Progenitor cell of endocrine pancreas (in vitro differentiated cells): ENCODE data around the gene AFG3L2. TPM values are rescaled to one million over a fixed set of nuclear protein-coding genes. Genes with fewer than 3 reads are reported as not detected.

Experiments
- DNase-seq: peaks from one replicate; pipeline ENCODE4 v3.0.0; 2021; ENCODE audit warnings: low spot score; ENCODE audit not compliant: unreplicated experiment
- H3K27ac Mint-ChIP-seq: 2 replicates; pipeline ENCODE4 v1.8.0; 2021; ENCODE audit warnings: mild to moderate bottlenecking, moderate library complexity, mixed read lengths
- H3K27me3 Mint-ChIP-seq: 2 replicates; pipeline ENCODE4 v1.8.0; 2021; ENCODE audit warnings: mixed read lengths
- H3K36me3 Mint-ChIP-seq: 2 replicates; pipeline ENCODE4 v1.8.0; 2022; ENCODE audit warnings: mixed read lengths; ENCODE audit not compliant: insufficient read depth
- H3K4me1 Mint-ChIP-seq: 2 replicates; pipeline ENCODE4 v1.8.0; 2021; ENCODE audit warnings: low read depth, mixed read lengths
- H3K4me3 Mint-ChIP-seq: 2 replicates; pipeline ENCODE4 v1.8.0; 2021; ENCODE audit warnings: low read depth, mild to moderate bottlenecking, moderate library complexity, mixed read lengths
- H3K9me3 Mint-ChIP-seq: 2 replicates; pipeline ENCODE4 v1.8.0; 2021; ENCODE audit warnings: low read depth, mixed read lengths
- CTCF ChIP-seq: fragments of 200-600 bp; sonication (generic); IDR thresholded peaks from one replicate; pipeline ENCODE4 v1.5.0; 2021; ENCODE audit warnings: antibody characterized with exemption, mild to moderate bottlenecking; ENCODE audit not compliant: unreplicated experiment
- total RNA-seq: library from RNA; stranded (reverse); gene quantifications from 2 replicates; pipeline ENCODE4 v1.2.1, GENCODE V29; 2021

The AFG3L2 gene
- total RNA-seq, 1 donor from 2014 or later = 44.6 TPM

DNA sequence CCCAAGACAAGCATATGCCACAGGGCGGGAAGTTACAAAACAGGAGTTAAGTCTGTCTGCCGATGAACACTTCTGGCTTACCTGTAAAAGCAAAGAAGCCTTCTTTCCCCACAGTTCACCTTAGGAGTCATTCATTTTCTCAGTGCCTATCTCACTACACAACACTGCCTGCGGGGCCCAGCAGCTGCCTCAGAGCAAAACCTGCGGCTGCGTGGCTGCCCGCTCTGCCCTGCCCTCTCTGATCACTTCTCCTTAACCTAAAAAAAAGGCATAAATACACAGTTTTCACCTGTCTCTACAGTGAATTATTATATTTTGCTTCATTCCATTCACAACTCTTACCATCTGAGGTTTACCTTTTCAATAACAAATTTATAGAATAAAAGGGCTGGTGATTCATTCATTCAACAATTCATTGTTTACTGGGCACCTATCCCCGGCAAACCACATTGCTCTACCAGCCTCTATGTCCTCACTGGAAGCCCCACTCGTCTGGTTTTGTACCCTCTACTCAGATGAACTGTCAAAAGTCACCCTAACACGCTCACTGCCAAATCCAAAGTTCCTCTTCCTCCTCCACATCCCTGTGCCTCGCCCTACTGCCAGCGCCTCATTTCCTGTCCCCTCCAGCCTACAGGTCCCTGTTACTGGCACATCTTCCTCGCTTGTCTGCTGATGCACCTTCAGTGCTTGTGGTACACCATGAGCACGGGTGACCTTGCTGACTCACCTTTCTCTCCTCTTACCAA lies 31.4 kb downstream of the AFG3L2 start:
- no peaks in the 10 kb centered on the region for H3K27me3 Mint-ChIP-seq

DNA sequence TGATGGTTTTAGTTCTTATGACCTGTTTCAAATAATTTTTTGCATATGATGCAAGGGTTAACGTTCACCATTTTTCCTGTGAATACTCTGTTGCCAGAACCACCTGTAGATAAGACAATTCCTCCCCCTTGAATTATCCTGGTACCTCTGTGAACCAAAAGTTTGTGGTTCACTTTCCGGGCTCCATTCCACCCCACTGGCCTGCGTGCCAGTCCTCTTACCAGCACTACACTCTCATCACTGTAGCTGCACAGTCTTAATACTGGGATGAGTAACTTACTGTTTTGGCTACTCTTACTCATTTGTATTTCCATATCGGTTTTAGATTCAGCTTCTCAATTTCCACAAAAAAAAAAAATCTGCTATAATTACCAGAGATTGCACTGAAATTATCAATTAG lies 34.4 kb downstream of the AFG3L2 start:
- Mint-ChIP-seq H3K27me3 (no peaks in the 10 kb centered on the region), H3K9me3 (no peaks in the 10 kb centered on the region), H3K4me1 (peaks cover 5% of the 10 kb centered on the region), H3K27ac (no peak overlapping the region), H3K36me3 (peaks cover 33% of the 10 kb centered on the region), H3K4me3 (no peak overlapping the region)
- no peak for DNase-seq
- TF ChIP-seq CTCF = no peak

More for the DNA sequence above, 31.4 kb downstream of the AFG3L2 start:
- no peaks in the 10 kb centered on the region for H3K9me3 Mint-ChIP-seq
- TF ChIP-seq CTCF = no peak
- H3K27ac Mint-ChIP-seq = no peak overlapping the region
- no peak overlapping the region for H3K4me3 Mint-ChIP-seq
- no peaks in the 10 kb centered on the region for H3K4me1 Mint-ChIP-seq
- peaks cover 37% of the 10 kb centered on the region for H3K36me3 Mint-ChIP-seq
- DNase-seq = no peak

GRCh38 chr18:12340945-12341660 lies 35.9 kb downstream of the AFG3L2 start:
- H3K9me3 Mint-ChIP-seq = no peaks in the 10 kb centered on the region
- no peak for TF ChIP-seq CTCF
- peaks cover 33% of the 10 kb centered on the region for H3K36me3 Mint-ChIP-seq
- H3K27ac Mint-ChIP-seq = no peak overlapping the region
- H3K27me3 Mint-ChIP-seq = no peaks in the 10 kb centered on the region
- no peak for DNase-seq
- H3K4me3 Mint-ChIP-seq = no peak overlapping the region
- peaks cover 18% of the 10 kb centered on the region for H3K4me1 Mint-ChIP-seq

DNA sequence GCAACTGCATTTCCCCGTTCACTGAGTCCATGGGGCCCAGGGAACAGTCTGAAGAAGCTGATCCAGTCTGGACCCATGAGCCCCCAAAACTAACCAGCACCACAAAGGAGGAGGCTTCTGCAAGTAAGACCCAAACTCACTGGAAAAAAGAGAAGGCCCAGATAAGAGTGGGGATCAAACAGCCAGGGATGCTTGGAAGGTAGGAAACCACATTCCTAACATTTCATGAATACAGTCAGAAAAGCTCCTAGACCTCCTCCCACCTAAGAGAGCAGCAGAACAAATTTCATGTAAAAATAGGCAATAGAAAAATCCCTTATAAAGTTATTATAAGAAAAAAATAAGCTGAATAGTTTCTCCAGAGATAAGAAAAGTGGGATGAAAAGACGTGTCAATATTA lies 38.6 kb downstream of the AFG3L2 start:
- Mint-ChIP-seq H3K27me3 (no peaks in the 10 kb centered on the region), H3K4me1 (peaks cover 24% of the 10 kb centered on the region), H3K36me3 (peaks cover 50% of the 10 kb centered on the region), H3K4me3 (no peak overlapping the region), H3K9me3 (no peaks in the 10 kb centered on the region), H3K27ac (no peak overlapping the region)
- TF ChIP-seq CTCF = no peak
- DNase-seq = no peak

DNA sequence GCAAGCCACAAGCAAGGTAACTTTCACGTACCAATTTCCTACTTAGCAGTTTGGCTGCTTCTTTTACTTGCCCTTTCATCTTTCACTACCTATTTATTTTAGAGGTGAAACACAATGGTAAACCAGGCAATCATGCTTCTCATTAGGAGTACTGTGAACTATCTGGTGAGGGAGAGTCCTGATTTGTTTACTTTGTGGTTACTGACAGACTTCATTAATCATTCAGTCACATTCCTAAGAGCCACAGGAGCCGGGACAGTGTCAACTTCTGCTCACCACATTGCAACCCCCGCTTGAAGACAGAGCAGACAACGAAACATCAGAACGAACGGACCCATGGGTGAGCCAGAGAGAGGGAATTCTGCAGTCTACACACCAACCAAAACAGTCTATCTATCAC lies 40.1 kb downstream of the AFG3L2 start:
- DNase-seq = no peak
- H3K9me3 Mint-ChIP-seq = no peaks in the 10 kb centered on the region
- peaks cover 24% of the 10 kb centered on the region for H3K4me1 Mint-ChIP-seq
- H3K27me3 Mint-ChIP-seq = no peaks in the 10 kb centered on the region
- peak overlapping the region; percentile 57 for H3K27ac Mint-ChIP-seq
- peaks cover 40% of the 10 kb centered on the region for H3K36me3 Mint-ChIP-seq
- no peak for TF ChIP-seq CTCF
- peak overlapping the region; percentile 7 for H3K4me3 Mint-ChIP-seq
